Erythroblast (primary cell): Measurements from ENCODE around the gene FMN2.

Experiments
- GATA1 ChIP-seq: IDR thresholded peaks from 2 replicates; pipeline ENCODE4 v1.6.1; 2011; ENCODE audit warnings: low read depth, mild to moderate bottlenecking, control low read depth, low read length, moderate library complexity
- POLR2A ChIP-seq: IDR thresholded peaks from 2 replicates; pipeline ENCODE4 v1.6.1; 2011; ENCODE audit warnings: mild to moderate bottlenecking, low read length

- TF ChIP-seq POLR2A = no peak
- no peak for TF ChIP-seq GATA1
Measured at GRCh38 chr1:240207073-240207709, 115.5 kb downstream of the FMN2 start.
